Right lobe of liver (tissue), 6 donors: ENCODE measurements around the gene SLC27A2. TPM values are rescaled to one million over a fixed set of nuclear protein-coding genes. Genes with fewer than 3 reads are reported as not detected.

ENCODE experiments used
- ATAC-seq, 4 donors: fragments of 200-7000 bp; cut with Tn5 transposase; one replicate each; pipeline ENCODE4 v1.9.1; 2020; ENCODE audit warnings: mild to moderate bottlenecking in 4 of 4, moderate library complexity in 4 of 4
- DNase-seq, 3 donors: peaks; one replicate each; pipeline ENCODE4 v3.0.0-alpha.2; 2020
- H3K27ac ChIP-seq, 3 donors: fragments of 200-600 bp; one replicate each; pipeline ENCODE4 v1.8.0; 2022
- H3K27me3 ChIP-seq, 2 donors: fragments of 200-600 bp; one replicate each; pipeline ENCODE4 v1.8.0; 2022
- H3K36me3 ChIP-seq, 4 donors: fragments of 200-600 bp; sonication (generic) in 1 of 4; one replicate each; pipeline versions ENCODE4 v1.5.1 to v1.8.0; 2017 to 2022; ENCODE audit warnings: control low read depth in 1 of 4
- H3K4me1 ChIP-seq, 4 donors: fragments of 200-600 bp; sonication (generic) in 1 of 4; one replicate each; pipeline versions ENCODE4 v1.5.1 to v1.8.0; 2017 to 2022; ENCODE audit warnings: control low read depth in 1 of 4
- H3K4me3 ChIP-seq, 3 donors: fragments of 200-600 bp; one replicate each; pipeline ENCODE4 v1.8.0; 2022
- H3K9me3 ChIP-seq, 4 donors: fragments of 200-600 bp; sonication (generic) in 1 of 4; one replicate each; pipeline versions ENCODE4 v1.5.1 to v1.8.0; 2017 to 2022; ENCODE audit warnings: control low read depth in 1 of 4
- CTCF ChIP-seq, 4 donors: fragments of 200-600 bp in 3 of 4; fragments of 450-650 bp in 1 of 4; IDR thresholded peaks; one replicate each; pipeline versions ENCODE4 v1.5.1 to v1.8.0; 2016 to 2022; ENCODE audit warnings: antibody characterized with exemption in 4 of 4, mild to moderate bottlenecking in 2 of 4
- POLR2A ChIP-seq: fragments of 450-650 bp; IDR thresholded peaks from one replicate; pipeline ENCODE4 v1.6.1; 2017; ENCODE audit warnings: antibody characterized with exemption, mild to moderate bottlenecking
- WGBS: methylation state at CpG from one replicate; pipeline ENCODE4 v1.1.6; 2018; ENCODE audit warnings: low coverage, low lambda C conversion rate; ENCODE audit not compliant: insufficient coverage; ENCODE audit errors: missing lambda C conversion rate; 5-methylcytosine and 5-hydroxymethylcytosine counted together
- intact Hi-C, 2 donors: fragments of 100-400 bp; cut with DNase I; formaldehyde crosslinking; loops; one replicate each; pipeline versions ENCODE4 v1.11.2 to v1.14.1; 2022
- total RNA-seq, 6 experiments: library from RNA; depleted of rRNA in 2 of 6; stranded (reverse); fragments of >200 nt in 2 of 6; fragmentation: NEBNext Ultra II Directional in 3 of 6; extraction: Animal tissue kit (Norgen Biotek cat#: 25700) in 3 of 6; gene quantifications; one replicate each; pipeline versions ENCODE4 v1.1.0 to v1.2.4, GENCODE V29; 2016 to 2023
- donor health status: DM: no; HTN: yes; CAD: no.
- donor health status: DM: no; HTN: no; CAD: no.
- donor health status: DM: no; HTN: no; CAD: no.
- donor health status: DM: no; HTN: yes; CAD: no.
- donor health status: DM: no; HTN: yes; CAD: no.

The SLC27A2 gene
- total RNA-seq, 6 experiments from 2014 or later = 76.8 to 366 (median 172) TPM

GRCh38 chr15:50190166-50190570 is 8.2 kb downstream of the SLC27A2 start:
- peak overlapping the region in 2 of 3 donors; percentile 12 to 54 for H3K27ac ChIP-seq
- DNase-seq (no peak), ATAC-seq (peak; percentile 68 to 74 (median 70))
- no peaks in the 10 kb centered on the region for H3K27me3 ChIP-seq
- no peak for TF ChIP-seq POLR2A
- TF ChIP-seq CTCF (IDR thresholded peaks at IDR 0.05) = no peak
- intact Hi-C loops = no loop called here
- H3K36me3 ChIP-seq = peaks cover 0 to 8% (median 0%) of the 10 kb centered on the region in 4 donors
- H3K4me1 ChIP-seq = peaks cover 0 to 71% (median 27%) of the 10 kb centered on the region in 4 donors
- peak overlapping the region in 1 of 3 donors; percentile 3 for H3K4me3 ChIP-seq
- H3K9me3 ChIP-seq = no peaks in the 10 kb centered on the region

- TF ChIP-seq CTCF (IDR thresholded peaks at IDR 0.05) = no peak
- no peak for TF ChIP-seq POLR2A
- H3K36me3 ChIP-seq = peaks cover 0 to 8% (median 0%) of the 10 kb centered on the region in 4 donors
- H3K9me3 ChIP-seq = no peaks in the 10 kb centered on the region
- ATAC-seq = no peak
- H3K4me3 ChIP-seq = no peak overlapping the region
- intact Hi-C loops = no loop called here
- 47% methylated on average over 1 of the region's 1 CpG for whole genome bisulfite sequencing
- no peak for DNase-seq
- peak overlapping the region in 2 of 3 donors; percentile 12 to 54 for H3K27ac ChIP-seq
- H3K27me3 ChIP-seq = no peaks in the 10 kb centered on the region
- H3K4me1 ChIP-seq = peaks cover 0 to 71% (median 25%) of the 10 kb centered on the region in 4 donors
Measured at GRCh38 chr15:50190723-50191122, 8.7 kb downstream of the SLC27A2 start.

GRCh38 chr15:50192164-50192563 is 10.2 kb downstream of the SLC27A2 start:
- intact Hi-C loops = no loop called here
- Histone ChIP-seq H3K9me3 (no peaks in the 10 kb centered on the region), H3K4me1 (peaks cover 0 to 57% (median 18%) of the 10 kb centered on the region in 4 donors), H3K36me3 (peaks cover 0 to 8% (median 0%) of the 10 kb centered on the region in 4 donors), H3K27me3 (no peaks in the 10 kb centered on the region), H3K27ac (peak overlapping the region in 1 of 3 donors; percentile 11), H3K4me3 (no peak overlapping the region)
- TF ChIP-seq POLR2A = no peak
- no peak for TF ChIP-seq CTCF (IDR thresholded peaks at IDR 0.05)
- WGBS = 100% methylated on average over 1 of the region's 1 CpG
- ATAC-seq (no peak), DNase-seq (no peak)

- 48% methylated on average over 6 of the region's 6 CpGs for WGBS
- ATAC-seq = peak in 1 of 4 donors; percentile 17
Measured at GRCh38 chr15:50192926-50193620, 11.1 kb downstream of the SLC27A2 start.

More at GRCh38 chr15:50192926-50193620, 11.1 kb downstream of the SLC27A2 start:
- H3K4me3 ChIP-seq = no peak overlapping the region
- intact Hi-C loops = no loop called here
- H3K27ac ChIP-seq = peak overlapping the region in 1 of 3 donors; percentile 15
- H3K36me3 ChIP-seq = peaks cover 0 to 15% (median 0%) of the 10 kb centered on the region in 4 donors
- no peak for DNase-seq
- peaks cover 0 to 50% (median 15%) of the 10 kb centered on the region in 4 donors for H3K4me1 ChIP-seq
- no peaks in the 10 kb centered on the region for H3K27me3 ChIP-seq
- TF ChIP-seq POLR2A = no peak
- no peak for TF ChIP-seq CTCF (IDR thresholded peaks at IDR 0.05)
- H3K9me3 ChIP-seq = no peaks in the 10 kb centered on the region
